GM21723 (cell line): ENCODE results near the gene HABP4.

ENCODE experiments used
- ATAC-seq: cut with Tn5 transposase; IDR thresholded peaks from one replicate; pipeline ENCODE4 v1.9.1; 2021; ENCODE audit warnings: mild to moderate bottlenecking, moderate library complexity; ENCODE audit not compliant: unreplicated experiment

The HABP4 gene

GRCh38 chr9:96515621-96516470, 65.9 kb downstream of the HABP4 start:
- no peak for ATAC-seq

DNA sequence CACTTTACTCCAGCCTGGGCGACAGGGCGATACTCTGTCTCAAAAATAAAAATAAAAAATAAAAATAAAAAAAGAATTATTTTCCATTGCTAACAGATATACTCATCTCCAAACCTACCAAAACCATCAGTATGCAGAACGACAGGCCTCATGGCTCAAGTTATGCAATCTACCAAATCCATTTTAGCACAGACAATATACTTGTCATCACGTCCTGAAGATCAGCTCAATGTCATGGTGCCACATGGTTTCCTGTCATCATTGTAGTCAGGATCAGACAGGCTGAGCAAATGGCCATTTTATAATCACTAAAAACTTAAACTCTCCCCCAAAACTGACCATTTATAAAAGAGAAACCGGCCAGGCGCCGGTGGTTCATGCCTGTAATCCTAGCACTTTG, 69.1 kb downstream of the HABP4 start:
- no peak for ATAC-seq

- ATAC-seq, result no peak
These were observed 69.8 kb downstream of the HABP4 start for GRCh38 chr9:96519787-96520186.

DNA sequence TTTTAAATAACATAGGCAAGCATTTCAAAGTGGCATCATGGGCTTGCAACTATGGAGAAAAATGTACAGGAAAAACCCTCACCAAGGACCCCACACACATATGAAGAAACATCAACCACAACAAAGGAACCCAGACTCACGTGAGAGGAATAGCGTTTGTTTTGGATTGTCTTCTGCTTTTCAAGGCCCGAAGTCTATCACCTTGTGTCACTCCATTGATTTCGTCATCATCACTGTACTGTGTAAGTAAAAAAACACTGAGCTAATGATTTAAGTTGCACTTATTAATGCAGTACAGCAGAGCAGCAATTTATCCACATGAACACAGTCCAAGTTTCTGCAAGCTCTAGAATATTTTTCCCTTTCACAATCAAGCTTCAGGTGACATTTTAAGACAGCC, 72.4 kb downstream of the HABP4 start:
- ATAC-seq, result no peak

GRCh38 chr9:96523374-96523773, 73.4 kb downstream of the HABP4 start:
- ATAC-seq, result no peak

GRCh38 chr9:96524045-96524444, 74.1 kb downstream of the HABP4 start:
- no peak for ATAC-seq

GRCh38 chr9:96524764-96525163, 74.8 kb downstream of the HABP4 start:
- no peak for ATAC-seq

- no peak for ATAC-seq
These were observed 82.2 kb downstream of the HABP4 start for GRCh38 chr9:96532173-96532572.

DNA sequence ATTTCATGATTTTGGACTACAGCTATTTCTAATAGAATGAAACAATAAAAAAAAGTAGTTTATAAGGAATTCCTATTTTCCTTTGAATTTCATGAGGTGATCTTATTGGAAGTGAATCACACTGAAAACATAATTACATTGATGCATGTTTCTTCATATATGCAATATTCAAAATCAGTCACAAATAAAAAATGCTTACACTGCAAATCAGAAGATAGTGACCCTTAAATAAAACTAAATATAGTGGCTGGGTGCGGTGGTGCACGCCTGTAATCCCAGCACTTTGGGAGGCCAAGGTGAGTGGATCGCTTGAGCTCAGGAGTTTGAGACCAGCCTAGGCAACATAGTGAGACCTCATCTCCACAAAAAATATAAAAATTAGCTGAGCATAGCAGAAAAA, 90.1 kb downstream of the HABP4 start:
- no peak for ATAC-seq
